Fibroblast of mammary gland (primary cell): Measurements from ENCODE around the gene VWA5B2.

Experiments
- DNase-seq: peaks from one replicate; pipeline ENCODE4 v3.0.0-alpha.2; 2010; ENCODE audit warnings: low read depth
- H3K4me3 ChIP-seq: 2 replicates; pipeline ENCODE4 v1.5.1; 2011; ENCODE audit warnings: low read depth, mild to moderate bottlenecking, low read length, moderate library complexity; ENCODE audit not compliant: control insufficient read depth
- TF ChIP-seq, protein P1 (sequence below): conservative IDR thresholded peaks from 2 replicates; pipeline ENCODE4 v1.5.1; 2011; ENCODE audit warnings: low read depth, low read length, inconsistent platforms; ENCODE audit not compliant: control insufficient read depth, insufficient read depth

The VWA5B2 gene

DNA sequence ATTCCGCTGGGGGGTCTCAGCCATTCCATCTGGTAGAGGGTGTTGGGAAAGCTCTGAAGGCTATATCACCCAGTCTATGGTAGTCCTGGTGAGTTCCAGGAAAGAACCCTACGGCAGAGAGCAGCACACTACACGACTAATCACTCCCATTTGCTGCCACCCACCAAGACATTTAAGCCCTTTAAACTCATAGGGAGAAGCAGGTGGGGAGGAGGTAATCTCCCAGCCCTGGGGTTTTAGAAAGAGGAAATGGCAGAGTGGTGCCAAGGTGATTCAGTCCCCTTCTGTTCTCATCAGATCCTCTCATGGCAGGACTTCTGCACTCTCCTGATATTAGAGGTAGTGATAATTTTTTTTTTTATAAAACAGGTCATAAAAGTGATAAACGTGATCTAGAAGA is 10.6 kb upstream of the VWA5B2 start:
- TF ChIP-seq, protein P1, sequence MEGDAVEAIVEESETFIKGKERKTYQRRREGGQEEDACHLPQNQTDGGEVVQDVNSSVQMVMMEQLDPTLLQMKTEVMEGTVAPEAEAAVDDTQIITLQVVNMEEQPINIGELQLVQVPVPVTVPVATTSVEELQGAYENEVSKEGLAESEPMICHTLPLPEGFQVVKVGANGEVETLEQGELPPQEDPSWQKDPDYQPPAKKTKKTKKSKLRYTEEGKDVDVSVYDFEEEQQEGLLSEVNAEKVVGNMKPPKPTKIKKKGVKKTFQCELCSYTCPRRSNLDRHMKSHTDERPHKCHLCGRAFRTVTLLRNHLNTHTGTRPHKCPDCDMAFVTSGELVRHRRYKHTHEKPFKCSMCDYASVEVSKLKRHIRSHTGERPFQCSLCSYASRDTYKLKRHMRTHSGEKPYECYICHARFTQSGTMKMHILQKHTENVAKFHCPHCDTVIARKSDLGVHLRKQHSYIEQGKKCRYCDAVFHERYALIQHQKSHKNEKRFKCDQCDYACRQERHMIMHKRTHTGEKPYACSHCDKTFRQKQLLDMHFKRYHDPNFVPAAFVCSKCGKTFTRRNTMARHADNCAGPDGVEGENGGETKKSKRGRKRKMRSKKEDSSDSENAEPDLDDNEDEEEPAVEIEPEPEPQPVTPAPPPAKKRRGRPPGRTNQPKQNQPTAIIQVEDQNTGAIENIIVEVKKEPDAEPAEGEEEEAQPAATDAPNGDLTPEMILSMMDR, result no peak
- DNase-seq, result no peak
- H3K4me3 ChIP-seq, result no peak overlapping the region

DNA sequence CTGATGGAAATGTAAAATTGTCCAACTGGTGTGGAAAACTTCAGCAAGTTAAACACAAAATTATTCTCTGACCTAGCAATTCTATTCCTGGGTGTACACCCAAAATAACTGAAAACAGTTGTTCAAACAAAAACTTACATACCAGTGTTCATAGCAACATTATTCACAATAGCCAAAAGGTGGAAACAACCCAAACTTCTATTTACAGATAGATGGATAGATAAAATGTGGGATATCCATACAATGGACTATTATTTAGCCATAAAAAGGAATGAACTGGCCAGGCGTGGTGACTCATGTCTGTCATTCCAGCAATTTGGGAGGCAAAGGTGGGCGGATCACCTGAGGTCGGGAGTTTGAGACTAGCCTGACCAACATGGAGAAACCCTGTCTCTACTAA is 6.9 kb upstream of the VWA5B2 start:
- H3K4me3 ChIP-seq, result no peak overlapping the region
- TF ChIP-seq, protein P1, result no peak
- DNase-seq, result no peak

DNA sequence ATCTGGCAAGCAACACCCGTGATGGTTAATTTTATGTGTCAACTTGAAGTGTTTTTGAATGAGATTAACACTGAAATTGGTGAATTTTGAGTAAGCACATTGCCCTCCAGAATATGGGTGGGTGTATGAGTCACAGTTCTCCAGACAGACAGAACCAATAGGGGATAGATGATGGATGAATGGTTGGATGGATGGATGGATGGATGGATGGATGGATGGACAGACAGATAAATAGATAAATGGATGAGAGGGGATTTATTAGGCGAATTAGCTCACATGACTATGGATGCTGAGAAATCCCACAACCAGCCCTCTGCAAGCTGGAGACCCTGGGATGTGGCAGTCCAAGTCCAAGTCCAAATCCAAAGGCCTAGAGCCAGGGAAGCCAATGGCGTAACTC is 5.4 kb upstream of the VWA5B2 start:
- TF ChIP-seq, protein P1, result no peak
- DNase-seq, result no peak
- no peak overlapping the region for H3K4me3 ChIP-seq

DNA sequence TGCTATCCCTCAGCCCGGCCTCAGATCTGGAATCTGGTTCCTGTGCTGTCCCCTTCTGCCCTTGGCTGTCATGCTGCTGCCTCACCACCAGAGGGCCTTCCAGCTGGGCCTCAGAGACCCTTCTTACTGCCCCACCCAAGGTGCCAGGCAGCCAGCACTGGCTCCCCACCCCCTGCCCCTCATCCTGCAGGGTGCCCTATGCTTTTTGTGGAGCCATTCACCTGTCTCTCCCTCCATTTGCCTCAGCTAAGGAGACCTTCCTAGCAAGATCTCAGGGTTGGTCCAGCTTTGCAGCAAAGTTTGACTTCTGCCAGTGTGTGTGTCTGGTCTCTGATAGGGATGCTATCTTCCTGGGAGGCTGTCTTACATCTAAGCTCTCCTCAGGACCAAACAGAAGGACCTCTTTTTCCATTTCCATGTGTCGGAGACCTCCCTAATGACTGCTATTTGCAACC is 1.9 kb upstream of the VWA5B2 start:
- TF ChIP-seq, protein P1, result peak; percentile 83
- no peak overlapping the region for H3K4me3 ChIP-seq
- DNase-seq, result peak; percentile 19

DNA sequence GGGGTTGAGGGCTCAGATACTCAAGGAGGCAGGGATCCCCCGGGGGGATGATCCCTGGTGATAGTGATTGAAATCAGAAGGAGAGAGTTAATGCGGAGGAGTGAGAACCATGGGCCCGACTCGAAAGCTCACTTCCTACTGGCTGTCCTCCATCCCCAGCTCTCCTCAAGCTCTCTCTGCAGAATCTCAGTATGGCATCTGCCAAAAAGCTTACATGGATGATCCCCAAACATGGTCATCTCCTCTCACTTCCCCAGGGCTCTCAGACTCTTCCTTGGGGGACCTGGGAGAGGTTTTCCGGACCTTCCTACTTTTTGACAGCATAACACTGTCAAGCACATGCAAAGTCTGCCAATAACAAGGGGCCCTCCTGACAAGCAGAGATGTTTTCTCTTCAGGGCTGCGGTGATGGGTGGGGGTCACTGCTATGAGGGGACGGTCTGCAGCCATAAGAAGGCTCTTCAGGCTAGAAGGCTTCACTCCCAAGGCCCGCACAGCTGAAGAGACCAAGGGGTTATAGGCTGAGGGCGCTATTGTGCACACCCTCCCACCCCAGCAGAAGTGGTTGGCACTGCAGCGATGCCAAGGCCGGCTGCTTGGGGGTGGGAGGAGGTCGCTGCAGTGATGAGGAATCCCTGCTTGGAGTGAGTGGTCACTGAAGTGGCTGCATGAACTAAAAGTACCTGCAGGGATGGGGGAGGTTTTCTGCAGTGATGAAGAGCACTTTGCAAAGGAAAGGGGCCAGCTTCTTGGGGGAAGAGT is 828 bp upstream of the VWA5B2 start:
- TF ChIP-seq, protein P1, result no peak
- no peak for DNase-seq
- no peak overlapping the region for H3K4me3 ChIP-seq

DNA sequence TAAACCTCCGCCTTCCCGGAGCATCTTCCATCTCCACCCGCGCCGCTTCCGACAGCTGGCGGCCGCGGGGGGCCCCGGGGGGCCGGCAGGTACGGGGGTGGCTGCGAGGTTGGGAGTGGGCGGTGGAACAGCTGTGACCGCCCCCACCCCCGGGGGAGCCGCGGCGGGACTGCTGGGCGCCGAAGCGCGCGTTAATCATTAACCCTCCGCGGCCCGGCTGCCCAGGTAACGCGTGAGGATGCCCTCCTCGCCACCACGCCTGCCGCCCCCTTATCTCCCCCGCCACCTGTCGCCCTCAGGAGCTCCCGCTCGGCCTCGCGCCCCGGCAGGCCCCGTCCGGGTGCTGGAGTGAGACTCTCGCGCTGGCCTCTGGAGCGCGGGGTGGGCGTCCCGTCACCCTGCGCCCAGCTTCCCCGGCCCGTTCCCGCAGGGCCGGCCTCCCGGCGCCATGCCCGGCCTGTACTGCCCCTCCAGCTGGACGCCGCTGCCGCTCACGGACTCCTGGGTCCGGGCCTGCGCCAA is 757 bp downstream of the VWA5B2 start:
- H3K4me3 ChIP-seq, result no peak overlapping the region
- TF ChIP-seq, protein P1, result no peak
- no peak for DNase-seq
